ENCODE data around the gene NOS2. TPM values are rescaled to one million over a fixed set of nuclear protein-coding genes. Genes with fewer than 3 reads are reported as not detected.
"Not testable (repeated sequence)": the region's sequence is repeated elsewhere in the genome, so short reads cannot be mapped to it uniquely, and the experiment has no call there.

Gene NOS2
- total RNA-seq, 1 experiment from 2014 or later, result 0.35 TPM

GRCh38 chr17:27751166-27751565 is 49.2 kb downstream of the NOS2 start:
- no CpG with 5 or more reads among the region's 8 CpGs for WGBS (ENCODE audit: extremely low coverage, insufficient read length, low lambda C conversion rate)
- H3K14ac ChIP-seq (ENCODE audit: insufficient read depth, low read length), result no peak overlapping the region
- peaks cover 0 to 11% of the 10 kb centered on the region in 2 experiments; a peak in 2 of 4 replicates for H3K4me1 Mint-ChIP-seq
- no peaks in the 10 kb centered on the region for H3K79me2 ChIP-seq (ENCODE audit: insufficient read depth, low read length)
- no peaks in the 10 kb centered on the region for H3K9me3 ChIP-seq (ENCODE audit: control insufficient read depth, low read depth, low read length)
- TF ChIP-seq, protein P1, sequence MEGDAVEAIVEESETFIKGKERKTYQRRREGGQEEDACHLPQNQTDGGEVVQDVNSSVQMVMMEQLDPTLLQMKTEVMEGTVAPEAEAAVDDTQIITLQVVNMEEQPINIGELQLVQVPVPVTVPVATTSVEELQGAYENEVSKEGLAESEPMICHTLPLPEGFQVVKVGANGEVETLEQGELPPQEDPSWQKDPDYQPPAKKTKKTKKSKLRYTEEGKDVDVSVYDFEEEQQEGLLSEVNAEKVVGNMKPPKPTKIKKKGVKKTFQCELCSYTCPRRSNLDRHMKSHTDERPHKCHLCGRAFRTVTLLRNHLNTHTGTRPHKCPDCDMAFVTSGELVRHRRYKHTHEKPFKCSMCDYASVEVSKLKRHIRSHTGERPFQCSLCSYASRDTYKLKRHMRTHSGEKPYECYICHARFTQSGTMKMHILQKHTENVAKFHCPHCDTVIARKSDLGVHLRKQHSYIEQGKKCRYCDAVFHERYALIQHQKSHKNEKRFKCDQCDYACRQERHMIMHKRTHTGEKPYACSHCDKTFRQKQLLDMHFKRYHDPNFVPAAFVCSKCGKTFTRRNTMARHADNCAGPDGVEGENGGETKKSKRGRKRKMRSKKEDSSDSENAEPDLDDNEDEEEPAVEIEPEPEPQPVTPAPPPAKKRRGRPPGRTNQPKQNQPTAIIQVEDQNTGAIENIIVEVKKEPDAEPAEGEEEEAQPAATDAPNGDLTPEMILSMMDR (conservative IDR thresholded peaks at IDR 0.05), result no peak
- DNase-seq, result peak; percentile 16
- H3K27ac Mint-ChIP-seq, result 0 out of 7 replicates have a peak overlapping the region, but pooled peaks of 1 of the 3 experiments have one; percentile 6
- no peak overlapping the region for H3K56ac ChIP-seq (ENCODE audit: insufficient read length, low read depth, low read length)
- H2AFZ ChIP-seq (ENCODE audit: low read length), result no peak overlapping the region
- H3K4me2 ChIP-seq (ENCODE audit: insufficient read depth, insufficient read length, low read length), result no peak overlapping the region
- H2BK120ac ChIP-seq (ENCODE audit: low read depth, low read length, poor library complexity, severe bottlenecking), result no peak overlapping the region
- H3K27me3 ChIP-seq (ENCODE audit: insufficient read depth, low read length), result no peaks in the 10 kb centered on the region
- no peak overlapping the region for H3K9ac ChIP-seq (ENCODE audit: extremely low read depth, insufficient read length, low read length)
- no peak overlapping the region for H2BK12ac ChIP-seq (ENCODE audit: insufficient read length, low read depth, low read length)
- H3K23ac ChIP-seq (ENCODE audit: insufficient read length, low read depth, low read length), result no peak overlapping the region
- no peaks in the 10 kb centered on the region for H3K79me1 ChIP-seq (ENCODE audit: insufficient read depth, low read depth, low read length, poor library complexity, severe bottlenecking)
- no peak overlapping the region for H4K8ac ChIP-seq (replicated peaks; ENCODE audit: insufficient read length, low read depth, low read length)
- no peak overlapping the region for H2BK15ac ChIP-seq (ENCODE audit: low read depth, low read length)
- no peak overlapping the region for H4K5ac ChIP-seq (ENCODE audit: insufficient read length, low read depth, low read length)
- H3K4me1 ChIP-seq (ENCODE audit: insufficient read depth, low read length), result no peaks in the 10 kb centered on the region
- H3K27ac ChIP-seq (ENCODE audit: insufficient read length, low read depth, low read length), result no peak overlapping the region
- no peak overlapping the region for H3K4ac ChIP-seq (ENCODE audit: low read depth, low read length)
- no peak overlapping the region for H2BK5ac ChIP-seq (ENCODE audit: insufficient read length, low read length)
- no peak overlapping the region for H3K4me3 Mint-ChIP-seq
- H3K18ac ChIP-seq (ENCODE audit: insufficient read length, low read depth, low read length), result no peak overlapping the region
- H3K27me3 Mint-ChIP-seq (ENCODE audit: low read depth), result no peaks in the 10 kb centered on the region; the same call in 1 of the 2 replicates
- peaks cover 0 to 5% (median 0%) of the 10 kb centered on the region in 3 experiments; a peak in 2 of 7 replicates for H3K36me3 Mint-ChIP-seq (ENCODE audit: insufficient read depth in 1 of 3, low read depth in 3 of 3)
- peaks cover 0 to 2% of the 10 kb centered on the region in 2 experiments; a peak in 1 of 5 replicates for H3K9me3 Mint-ChIP-seq
- no peaks in the 10 kb centered on the region for H3K23me2 ChIP-seq (ENCODE audit: insufficient read length, low read depth, low read length, poor library complexity, severe bottlenecking)
- H2AK5ac ChIP-seq (ENCODE audit: insufficient read length, low read length), result no peak overlapping the region
- no peak overlapping the region for H3T11ph ChIP-seq (ENCODE audit: low read length)
- no peak overlapping the region for H4K91ac ChIP-seq (ENCODE audit: insufficient read length, low read depth, low read length)
- H4K20me1 ChIP-seq (ENCODE audit: control insufficient read depth, insufficient read depth, insufficient read length), result no peaks in the 10 kb centered on the region
- no peak overlapping the region for H2BK20ac ChIP-seq (ENCODE audit: low read depth, low read length, poor library complexity, severe bottlenecking)

DNA sequence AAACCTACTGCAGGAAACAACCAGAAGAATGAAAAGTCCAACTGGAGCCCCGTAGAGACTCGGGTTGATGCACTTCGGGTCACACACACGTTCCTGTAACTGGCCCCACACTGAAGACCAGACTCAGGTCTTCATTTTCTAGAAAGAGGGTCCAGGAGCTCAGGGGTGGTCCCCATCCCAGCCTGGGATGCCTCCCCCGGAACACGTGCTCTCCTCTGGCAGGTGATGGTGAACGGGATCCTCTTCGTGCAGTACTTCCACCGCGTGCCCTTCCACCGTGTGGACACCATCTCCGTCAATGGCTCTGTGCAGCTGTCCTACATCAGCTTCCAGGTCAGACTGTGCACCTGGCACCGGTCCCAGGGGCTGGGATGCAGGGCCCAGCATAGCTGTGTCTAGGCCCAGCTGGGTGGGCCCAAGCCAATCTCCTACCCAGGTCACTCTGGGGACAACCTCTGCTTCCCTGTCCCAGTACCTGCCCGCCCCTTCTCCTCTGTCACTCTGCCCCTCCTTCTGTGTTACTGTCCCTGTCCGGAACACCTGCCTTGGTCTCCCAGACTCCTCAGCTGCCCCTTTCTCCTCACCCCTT is 50.7 kb downstream of the NOS2 start:
- H3K4me1 ChIP-seq (ENCODE audit: insufficient read depth, low read length); H3K36me3 Mint-ChIP-seq (ENCODE audit: insufficient read depth in 1 of 3, low read depth in 3 of 3); H3K27ac ChIP-seq (ENCODE audit: insufficient read length, low read depth, low read length); H3T11ph ChIP-seq (ENCODE audit: low read length); H3K79me1 ChIP-seq (ENCODE audit: insufficient read depth, low read depth, low read length, poor library complexity, severe bottlenecking); H2BK12ac ChIP-seq (ENCODE audit: insufficient read length, low read depth, low read length); H3K14ac ChIP-seq (ENCODE audit: insufficient read depth, low read length); H3K9me3 ChIP-seq (ENCODE audit: control insufficient read depth, low read depth, low read length); H4K5ac ChIP-seq (ENCODE audit: insufficient read length, low read depth, low read length); H2BK15ac ChIP-seq (ENCODE audit: low read depth, low read length); H2BK120ac ChIP-seq (ENCODE audit: low read depth, low read length, poor library complexity, severe bottlenecking); H3K9ac ChIP-seq (ENCODE audit: extremely low read depth, insufficient read length, low read length); H3K4ac ChIP-seq (ENCODE audit: low read depth, low read length); H3K23me2 ChIP-seq (ENCODE audit: insufficient read length, low read depth, low read length, poor library complexity, severe bottlenecking); H3K27me3 ChIP-seq (ENCODE audit: insufficient read depth, low read length); H2BK5ac ChIP-seq (ENCODE audit: insufficient read length, low read length); H4K8ac ChIP-seq (replicated peaks; ENCODE audit: insufficient read length, low read depth, low read length); H3K27me3 Mint-ChIP-seq (ENCODE audit: low read depth); H3K9me3 Mint-ChIP-seq; H4K91ac ChIP-seq (ENCODE audit: insufficient read length, low read depth, low read length); H3K79me2 ChIP-seq (ENCODE audit: insufficient read depth, low read length); H3K4me2 ChIP-seq (ENCODE audit: insufficient read depth, insufficient read length, low read length); H3K56ac ChIP-seq (ENCODE audit: insufficient read length, low read depth, low read length); H3K4me3 Mint-ChIP-seq; H4K20me1 ChIP-seq (ENCODE audit: control insufficient read depth, insufficient read depth, insufficient read length); H2AFZ ChIP-seq (ENCODE audit: low read length); H2BK20ac ChIP-seq (ENCODE audit: low read depth, low read length, poor library complexity, severe bottlenecking); H2AK5ac ChIP-seq (ENCODE audit: insufficient read length, low read length); H3K23ac ChIP-seq (ENCODE audit: insufficient read length, low read depth, low read length); H3K18ac ChIP-seq (ENCODE audit: insufficient read length, low read depth, low read length): not testable (repeated sequence)
- Mint-ChIP-seq H3K4me1 (peaks cover 0 to 11% of the 10 kb centered on the region in 2 experiments; a peak in 2 of 4 replicates), H3K27ac (peak overlapping the region in 1 of 3 experiments; percentile 62; a peak in 1 of 7 replicates)
- peak; percentile 12 for DNase-seq
- WGBS (ENCODE audit: extremely low coverage, insufficient read length, low lambda C conversion rate), result no CpG with 5 or more reads among the region's 15 CpGs

All from H9 (cell line).